ENCODE results near the gene FYCO1. TPM values are rescaled to one million over a fixed set of nuclear protein-coding genes. Genes with fewer than 3 reads are reported as not detected.

Gene FYCO1
- total RNA-seq, 1 experiment from 2014 or later = 19.7 TPM

DNA sequence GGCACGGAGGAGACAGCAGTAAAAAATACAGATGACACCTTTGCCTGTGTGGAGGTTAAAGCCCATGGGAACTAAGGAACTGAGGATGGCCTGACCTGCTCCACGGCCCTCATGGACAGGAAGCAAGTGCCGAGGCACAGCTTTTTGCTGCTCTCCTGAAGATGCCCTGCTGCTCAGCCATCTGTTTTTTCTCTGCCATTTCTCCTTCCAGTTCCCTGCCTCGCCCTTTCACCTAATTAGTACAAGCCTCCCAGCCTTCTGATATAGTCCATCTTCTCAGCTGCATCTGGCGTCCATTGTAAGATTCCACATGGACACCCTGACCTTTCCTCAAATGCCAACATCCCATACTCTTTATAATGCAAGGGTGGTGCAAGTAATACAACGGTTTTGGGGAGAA lies 64.1 kb downstream of the FYCO1 start:
- intact Hi-C loops (cut with micrococcal nuclease; ENCODE audit: unreplicated experiment) = loop anchor here (5.0 to 10.0 kb wide), 2 partner anchors 89 to 897 kb away; partner anchors contain the start of gene LZTFL1
- no peak overlapping the region for H3K4me3 ChIP-seq
- no peaks in the 10 kb centered on the region for H4K20me1 ChIP-seq (ENCODE audit: insufficient read depth)
- peaks cover 11% of the 10 kb centered on the region for H3K36me3 ChIP-seq (ENCODE audit: low read depth)
- no peaks in the 10 kb centered on the region for H3K9me3 ChIP-seq (ENCODE audit: insufficient read depth, low read depth)
- TF ChIP-seq EZH2 (IDR thresholded peaks at IDR 0.05; ENCODE audit: low read depth) = no peak
- TF ChIP-seq, protein P1, sequence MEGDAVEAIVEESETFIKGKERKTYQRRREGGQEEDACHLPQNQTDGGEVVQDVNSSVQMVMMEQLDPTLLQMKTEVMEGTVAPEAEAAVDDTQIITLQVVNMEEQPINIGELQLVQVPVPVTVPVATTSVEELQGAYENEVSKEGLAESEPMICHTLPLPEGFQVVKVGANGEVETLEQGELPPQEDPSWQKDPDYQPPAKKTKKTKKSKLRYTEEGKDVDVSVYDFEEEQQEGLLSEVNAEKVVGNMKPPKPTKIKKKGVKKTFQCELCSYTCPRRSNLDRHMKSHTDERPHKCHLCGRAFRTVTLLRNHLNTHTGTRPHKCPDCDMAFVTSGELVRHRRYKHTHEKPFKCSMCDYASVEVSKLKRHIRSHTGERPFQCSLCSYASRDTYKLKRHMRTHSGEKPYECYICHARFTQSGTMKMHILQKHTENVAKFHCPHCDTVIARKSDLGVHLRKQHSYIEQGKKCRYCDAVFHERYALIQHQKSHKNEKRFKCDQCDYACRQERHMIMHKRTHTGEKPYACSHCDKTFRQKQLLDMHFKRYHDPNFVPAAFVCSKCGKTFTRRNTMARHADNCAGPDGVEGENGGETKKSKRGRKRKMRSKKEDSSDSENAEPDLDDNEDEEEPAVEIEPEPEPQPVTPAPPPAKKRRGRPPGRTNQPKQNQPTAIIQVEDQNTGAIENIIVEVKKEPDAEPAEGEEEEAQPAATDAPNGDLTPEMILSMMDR (conservative IDR thresholded peaks at IDR 0.05) = no peak
- H2AFZ ChIP-seq = no peak overlapping the region
- H3K4me2 ChIP-seq = no peak overlapping the region
- CTCF ChIA-PET = interaction anchor here (0.6 kb wide), 2 partner anchors 16 to 137 kb away, joined by 4 to 5 read pairs; no protein-coding TSS in a partner anchor
- H3K27ac ChIP-seq = no peak overlapping the region
- H3K9me2 ChIP-seq (ENCODE audit: insufficient read depth) = no peaks in the 10 kb centered on the region
- POLR2A ChIA-PET (ENCODE audit: unreplicated experiment) = no interaction called here
- no peaks in the 10 kb centered on the region for H3K27me3 ChIP-seq (ENCODE audit: insufficient read depth, low read depth)
- no peaks in the 10 kb centered on the region for H3F3A ChIP-seq (ENCODE audit: insufficient read depth, low read depth)
- H3K4me1 ChIP-seq (replicated peaks; ENCODE audit: insufficient read depth) = no peaks in the 10 kb centered on the region
- DNase-seq = no peak
- no TSS peak for BruUV-seq (replicated peaks)
- H3K79me2 ChIP-seq (ENCODE audit: low read depth) = no peaks in the 10 kb centered on the region

DNA sequence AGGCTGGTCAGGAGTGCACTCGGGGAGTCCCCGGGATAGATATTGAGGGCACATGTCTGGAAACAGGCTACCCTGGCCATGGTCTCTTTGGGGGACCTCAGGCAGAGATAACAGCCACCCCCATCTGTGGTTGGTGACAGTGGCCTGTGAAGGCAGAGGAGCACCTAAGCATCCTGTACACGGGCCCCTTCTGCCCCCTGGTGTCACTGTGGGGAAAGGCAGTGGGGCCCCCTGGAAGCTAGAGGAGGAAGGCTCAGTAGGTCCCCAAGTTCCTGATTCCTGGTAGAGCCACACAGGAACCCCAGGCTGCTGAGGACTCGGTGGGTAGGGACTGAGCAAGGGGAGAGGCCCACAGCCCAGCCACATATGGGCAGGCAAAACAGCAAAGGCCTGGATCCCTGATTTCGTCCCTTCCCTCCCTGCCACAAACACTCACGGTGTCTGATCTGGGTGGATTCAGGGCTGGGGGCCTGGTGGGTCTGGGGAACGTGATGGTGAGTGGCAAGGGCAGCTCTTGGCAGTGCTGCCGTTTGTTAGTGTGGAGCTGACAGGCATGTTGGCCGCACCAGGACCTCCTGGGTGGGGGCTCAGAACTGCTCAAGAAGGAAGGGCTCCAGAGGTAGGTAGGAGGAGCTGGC lies 66.5 kb downstream of the FYCO1 start:
- H3K79me2 ChIP-seq (ENCODE audit: low read depth) = no peaks in the 10 kb centered on the region
- TF ChIP-seq EZH2 (IDR thresholded peaks at IDR 0.05; ENCODE audit: low read depth) = no peak
- TF ChIP-seq, protein P1 (conservative IDR thresholded peaks at IDR 0.05) = peak; percentile 77
- ChIA-PET CTCF (interaction anchor here (0.6 kb wide), 3 partner anchors 81 to 418 kb away, joined by 3 to 6 read pairs (median 5); no protein-coding TSS in a partner anchor), POLR2A (ENCODE audit: unreplicated experiment) (no interaction called here)
- no TSS peak for BruUV-seq (replicated peaks)
- no peaks in the 10 kb centered on the region for H3K4me1 ChIP-seq (replicated peaks; ENCODE audit: insufficient read depth)
- H3K9me2 ChIP-seq (ENCODE audit: insufficient read depth) = no peaks in the 10 kb centered on the region
- H3K36me3 ChIP-seq (ENCODE audit: low read depth) = 0 out of 2 replicates have a peak, but pooled peaks cover under 1% of the 10 kb centered on the region
- H3K4me2 ChIP-seq = no peak overlapping the region
- H3F3A ChIP-seq (ENCODE audit: insufficient read depth, low read depth) = no peaks in the 10 kb centered on the region
- no peaks in the 10 kb centered on the region for H3K9me3 ChIP-seq (ENCODE audit: insufficient read depth, low read depth)
- H3K27ac ChIP-seq = no peak overlapping the region
- no peak overlapping the region for H2AFZ ChIP-seq
- no peaks in the 10 kb centered on the region for H4K20me1 ChIP-seq (ENCODE audit: insufficient read depth)
- intact Hi-C loops (cut with micrococcal nuclease; ENCODE audit: unreplicated experiment) = loop anchor here (2.0 to 5.0 kb wide), 2 partner anchors 168 to 417 kb away; no protein-coding TSS in a partner anchor
- H3K4me3 ChIP-seq = no peak overlapping the region
- no peaks in the 10 kb centered on the region for H3K27me3 ChIP-seq (ENCODE audit: insufficient read depth, low read depth)
- peak in 1 of 2 experiments; percentile 52 for DNase-seq

DNA sequence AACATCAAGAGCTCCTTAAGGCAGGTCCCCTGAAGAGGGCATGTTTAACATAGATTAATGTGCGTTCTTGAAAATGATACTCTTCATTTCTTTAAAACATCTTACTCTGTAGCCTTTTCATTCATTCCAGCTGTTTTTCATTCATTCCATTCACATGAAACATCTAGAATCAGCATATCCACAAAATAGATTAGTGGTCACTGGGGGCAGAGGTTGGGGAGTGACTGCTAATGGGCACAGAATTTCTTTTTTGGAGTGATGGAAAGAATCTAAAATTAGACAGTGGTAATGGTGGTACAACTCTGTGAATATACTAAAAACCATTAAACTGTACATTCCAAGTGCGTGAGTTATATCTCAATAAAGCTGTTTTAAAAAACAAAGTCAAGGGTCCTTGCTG lies 67.7 kb downstream of the FYCO1 start:
- intact Hi-C loops (cut with micrococcal nuclease; ENCODE audit: unreplicated experiment) = loop anchor here (2.0 to 5.0 kb wide), 2 partner anchors 167 to 416 kb away; no protein-coding TSS in a partner anchor
- no peaks in the 10 kb centered on the region for H3K9me2 ChIP-seq (ENCODE audit: insufficient read depth)
- no peak overlapping the region for H3K27ac ChIP-seq
- no peaks in the 10 kb centered on the region for H3K4me1 ChIP-seq (replicated peaks; ENCODE audit: insufficient read depth)
- no TSS peak for BruUV-seq (replicated peaks)
- H4K20me1 ChIP-seq (ENCODE audit: insufficient read depth) = no peaks in the 10 kb centered on the region
- ChIA-PET POLR2A (ENCODE audit: unreplicated experiment) (interaction anchor here (0.6 kb wide), 1 partner anchor 443 kb away, joined by 3 read pairs; the partner anchor contains the start of gene CCR5), CTCF (interaction anchor here (0.6 kb wide), 1 partner anchor 665 kb away, joined by 3 read pairs; no protein-coding TSS in a partner anchor)
- H3K9me3 ChIP-seq (ENCODE audit: insufficient read depth, low read depth) = no peaks in the 10 kb centered on the region
- H3K27me3 ChIP-seq (ENCODE audit: insufficient read depth, low read depth) = no peaks in the 10 kb centered on the region
- no peak overlapping the region for H3K4me2 ChIP-seq
- H3K36me3 ChIP-seq (ENCODE audit: low read depth) = no peaks in the 10 kb centered on the region
- H2AFZ ChIP-seq = no peak overlapping the region
- H3K79me2 ChIP-seq (ENCODE audit: low read depth) = no peaks in the 10 kb centered on the region
- TF ChIP-seq, protein P1 (conservative IDR thresholded peaks at IDR 0.05) = no peak
- no peak for TF ChIP-seq EZH2 (IDR thresholded peaks at IDR 0.05; ENCODE audit: low read depth)
- no peak overlapping the region for H3K4me3 ChIP-seq
- H3F3A ChIP-seq (ENCODE audit: insufficient read depth, low read depth) = no peaks in the 10 kb centered on the region
- no peak for DNase-seq
